Motor neuron (in vitro differentiated cells): ENCODE data around the gene HSDL1. TPM values are rescaled to one million over a fixed set of nuclear protein-coding genes. Genes with fewer than 3 reads are reported as not detected.

ENCODE experiments used
- ATAC-seq, 8 experiments: fragments of 200-7000 bp; cut with Tn5 transposase; replicated peaks in 6 of 8; 2 replicates each; pipeline ENCODE4 v1.8.0; 2021; ENCODE audit warnings: mild to moderate bottlenecking in 8 of 8, moderate library complexity in 8 of 8
- H3K27ac ChIP-seq, 2 donors: fragments of 250-450 bp; sonication (Bioruptor Pico); 2 replicates each; pipeline ENCODE4 v1.9.0; 2021; ENCODE audit warnings: antibody characterized with exemption in 2 of 2, mild to moderate bottlenecking in 2 of 2, moderate library complexity in 1 of 2
- H3K4me1 ChIP-seq, 2 donors: fragments of 250-450 bp; sonication (Bioruptor Pico); replicated peaks in 1 of 2; 2 replicates each; pipeline ENCODE4 v1.6.1; 2021; ENCODE audit warnings: antibody characterized with exemption in 2 of 2, mild to moderate bottlenecking in 2 of 2, moderate library complexity in 1 of 2
- H3K4me3 ChIP-seq, 5 donors: fragments of 250-450 bp; sonication (Bioruptor Pico); 2 replicates each; pipeline ENCODE4 v1.9.0; 2021; ENCODE audit warnings: antibody characterized with exemption in 5 of 5, mild to moderate bottlenecking in 5 of 5, moderate library complexity in 4 of 5
- WGBS, 10 experiments: fragments of 450-650 bp; shearing (Covaris generic); methylation state at CpG; one replicate each; pipeline ENCODE4 v1.0.0; 2022; 5-methylcytosine and 5-hydroxymethylcytosine counted together
- in situ Hi-C, 9 experiments: fragments of 400-800 bp; cut with MboI; loops; one replicate each; pipeline ENCODE4 v1.15.0; 2021; ENCODE audit warnings: low sequenced_read_pairs in 9 of 9, low pct_unique_long_range_greater_than_20kb in 2 of 9; ENCODE audit not compliant: unreplicated experiment in 9 of 9
- total RNA-seq, 8 experiments: library from RNA; unstranded; fragments of 300-600 nt; gene quantifications; 2 replicates each; pipeline versions ENCODE4 v1.2.3 to v1.2.4, GENCODE V29; 2022

The HSDL1 gene
- total RNA-seq, 8 experiments from 2014 or later: 20.1 to 63.7 (median 48.1) TPM

- Histone ChIP-seq H3K4me3 (no peak overlapping the region), H3K27ac (no peak overlapping the region), H3K4me1 (peaks cover 5 to 17% of the 10 kb centered on the region in 2 donors)
- peak in 1 of 8 experiments; percentile 21 for ATAC-seq
- in situ Hi-C loops: loop anchor here in 2 of 9 experiments (25.0 kb wide), 1 partner anchor 377 kb away; no protein-coding TSS in a partner anchor
- WGBS, 10 experiments: 17 to 94% (median 79%) methylated on average over 1 to 3 of the region's 3 CpGs; no CpG with 5 or more reads in 1 of the 10 experiments
Measured at GRCh38 chr16:84110527-84110926, 34.5 kb downstream of the HSDL1 start.

- Histone ChIP-seq H3K27ac (no peak overlapping the region), H3K4me3 (no peak overlapping the region), H3K4me1 (peaks cover 0 to 10% of the 10 kb centered on the region in 2 donors)
- 19 to 100% (median 50%) methylated on average over 1 to 6 of the region's 6 CpGs; no CpG with 5 or more reads in 1 of the 10 experiments for WGBS, 10 experiments
- in situ Hi-C loops: loop anchor here in 2 of 9 experiments (25.0 kb wide), 1 partner anchor 378 kb away; no protein-coding TSS in a partner anchor
- peak in 4 of 8 experiments; percentile 26 to 82 (median 65) for ATAC-seq
Measured at GRCh38 chr16:84109598-84110335, 35.2 kb downstream of the HSDL1 start.

- WGBS, 10 experiments: 67 to 100% (median 80%) methylated on average over 1 of the region's 2 CpGs; no CpG with 5 or more reads in 7 of the 10 experiments
- Histone ChIP-seq H3K4me1 (peaks cover 0 to 10% of the 10 kb centered on the region in 2 donors), H3K27ac (no peak overlapping the region), H3K4me3 (no peak overlapping the region)
- ATAC-seq: no peak
- in situ Hi-C loops: loop anchor here in 2 of 9 experiments (25.0 kb wide), 1 partner anchor 379 kb away; no protein-coding TSS in a partner anchor
Measured at GRCh38 chr16:84107921-84108320, 37.1 kb downstream of the HSDL1 start.

GRCh38 chr16:84105948-84106740 lies 38.8 kb downstream of the HSDL1 start:
- Histone ChIP-seq H3K4me1 (peaks cover 0 to 10% of the 10 kb centered on the region in 2 donors), H3K4me3 (no peak overlapping the region), H3K27ac (no peak overlapping the region)
- ATAC-seq: peak in 1 of 8 experiments; percentile 4
- 67 to 100% (median 88%) methylated on average over 1 to 8 of the region's 13 CpGs for WGBS, 10 experiments
- in situ Hi-C loops: loop anchor here in 2 of 9 experiments (25.0 kb wide), 1 partner anchor 381 kb away; no protein-coding TSS in a partner anchor

- peak in 4 of 8 experiments; percentile 51 to 59 (median 58) for ATAC-seq
- Histone ChIP-seq H3K4me3 (no peak overlapping the region), H3K27ac (no peak overlapping the region), H3K4me1 (peaks cover 0 to 7% of the 10 kb centered on the region in 2 donors)
- in situ Hi-C loops: loop anchor here in 2 of 9 experiments (25.0 kb wide), 1 partner anchor 382 kb away; no protein-coding TSS in a partner anchor
- 43 to 100% (median 81%) methylated on average over 1 to 5 of the region's 12 CpGs for WGBS, 10 experiments
Measured at GRCh38 chr16:84105301-84105815, 39.6 kb downstream of the HSDL1 start.

- no peak for ATAC-seq
- WGBS, 10 experiments: 17 to 100% (median 96%) methylated on average over 1 to 3 of the region's 3 CpGs; no CpG with 5 or more reads in 2 of the 10 experiments
- H3K4me1 ChIP-seq: no peaks in the 10 kb centered on the region
Measured at GRCh38 chr16:84104231-84104630, 40.7 kb downstream of the HSDL1 start.

DNA sequence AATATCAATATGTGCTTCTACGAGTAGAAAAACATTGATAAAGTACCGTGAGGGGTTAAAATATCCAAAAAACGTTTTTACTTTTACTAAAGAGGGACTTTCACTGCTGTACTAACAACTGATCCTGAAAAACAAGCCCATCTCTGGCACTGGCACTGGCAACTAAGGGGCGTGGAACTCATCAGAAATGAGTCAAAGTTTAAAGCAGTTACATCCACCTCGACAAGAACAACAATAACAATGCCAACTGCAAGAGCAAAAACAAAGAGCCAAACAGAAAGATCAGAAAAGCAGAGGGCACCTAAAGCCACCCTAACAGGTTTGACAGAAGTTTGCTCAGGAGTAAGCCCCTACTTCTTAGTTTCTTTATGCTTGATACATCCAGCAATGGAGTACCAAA lies 41.3 kb downstream of the HSDL1 start:
- H3K27ac ChIP-seq: no peak overlapping the region
- no peaks in the 10 kb centered on the region for H3K4me1 ChIP-seq
- ATAC-seq: no peak
- H3K4me3 ChIP-seq: no peak overlapping the region
- in situ Hi-C loops: loop anchor here in 2 of 9 experiments (25.0 kb wide), 1 partner anchor 384 kb away; no protein-coding TSS in a partner anchor
- WGBS, 10 experiments: 20 to 100% (median 75%) methylated on average over 1 to 5 of the region's 5 CpGs

More at GRCh38 chr16:84104231-84104630, 40.7 kb downstream of the HSDL1 start:
- Histone ChIP-seq H3K27ac (no peak overlapping the region), H3K4me3 (no peak overlapping the region)
- in situ Hi-C loops: loop anchor here in 2 of 9 experiments (25.0 kb wide), 1 partner anchor 383 kb away; no protein-coding TSS in a partner anchor

DNA sequence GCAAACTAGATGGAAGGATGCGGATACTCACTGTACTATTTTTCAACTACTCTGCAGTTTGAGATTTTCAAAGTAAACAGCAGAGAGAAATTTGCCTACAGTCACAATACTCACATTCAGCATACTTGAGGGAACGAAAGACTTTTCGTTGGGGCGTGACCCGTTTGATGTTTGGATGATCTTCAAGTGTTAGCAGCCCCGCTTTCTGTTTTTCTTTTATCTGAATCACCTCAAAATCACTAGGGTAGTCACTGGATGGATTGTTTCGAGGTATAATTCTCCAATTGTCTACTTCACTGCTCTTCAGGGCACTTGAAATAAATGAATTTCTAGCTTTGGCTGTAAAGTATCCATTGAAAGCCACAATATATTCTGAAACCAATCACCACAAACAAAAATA lies 46.0 kb downstream of the HSDL1 start:
- in situ Hi-C loops: loop anchor here in 1 of 9 experiments (25.0 kb wide), 1 partner anchor 388 kb away; no protein-coding TSS in a partner anchor
- no peak overlapping the region for H3K4me3 ChIP-seq
- ATAC-seq: no peak
- H3K4me1 ChIP-seq: no peaks in the 10 kb centered on the region
- 76 to 100% (median 96%) methylated on average over 1 to 7 of the region's 7 CpGs; no CpG with 5 or more reads in 1 of the 10 experiments for WGBS, 10 experiments
- H3K27ac ChIP-seq: no peak overlapping the region

DNA sequence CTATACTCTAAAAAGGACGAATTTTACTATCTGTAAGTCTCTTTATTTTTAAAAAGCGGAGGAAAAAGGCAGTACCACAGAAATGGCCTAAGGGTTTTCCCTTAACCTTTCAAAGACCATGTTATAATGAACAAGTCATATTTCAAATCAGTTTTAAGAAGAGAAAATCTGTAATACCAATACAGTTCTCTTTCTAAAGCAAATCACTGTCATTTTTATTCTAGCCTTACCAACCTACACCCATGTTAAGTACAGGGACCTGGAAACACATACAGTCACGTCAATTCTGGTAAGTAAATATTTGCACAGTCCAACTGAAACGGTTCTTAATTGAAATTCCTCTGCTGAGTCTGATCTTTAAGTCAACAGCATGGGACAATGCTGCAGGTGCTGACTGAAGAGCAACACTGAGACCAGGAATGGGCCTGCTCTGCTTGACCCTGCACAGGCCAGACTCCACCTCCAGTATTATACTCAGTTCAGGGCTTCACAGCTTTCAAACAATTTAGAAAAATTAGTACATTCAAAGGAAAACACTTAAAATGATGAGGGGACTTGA lies 48.5 kb downstream of the HSDL1 start:
- Histone ChIP-seq H3K27ac (no peak overlapping the region), H3K4me1 (no peaks in the 10 kb centered on the region), H3K4me3 (no peak overlapping the region)
- in situ Hi-C loops: loop anchor here in 1 of 9 experiments (25.0 kb wide), 1 partner anchor 391 kb away; no protein-coding TSS in a partner anchor
- peak in 4 of 8 experiments; percentile 26 to 98 (median 76) for ATAC-seq
- WGBS, 10 experiments: 20 to 100% (median 75%) methylated on average over 1 to 4 of the region's 4 CpGs

DNA sequence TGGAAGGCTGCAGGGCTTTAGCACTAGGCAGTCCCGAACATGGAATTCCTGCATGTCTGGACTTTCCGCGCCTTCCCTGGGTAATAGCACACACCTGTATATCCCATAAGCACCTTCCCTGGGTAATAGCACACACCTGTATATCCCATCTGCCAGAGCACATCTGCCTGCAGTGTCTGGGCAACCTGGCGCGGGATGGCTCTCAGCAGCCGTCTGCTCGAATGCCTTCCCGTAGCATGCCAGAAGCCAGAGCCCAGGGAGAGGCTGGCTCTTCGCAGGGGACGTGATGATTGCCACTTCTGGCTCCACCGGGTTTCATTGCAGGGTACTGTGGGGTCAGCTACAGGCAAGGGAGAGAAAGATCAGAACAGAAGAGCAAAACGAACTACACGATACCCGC lies 49.5 kb downstream of the HSDL1 start:
- in situ Hi-C loops: loop anchor here in 1 of 9 experiments (25.0 kb wide), 1 partner anchor 392 kb away; no protein-coding TSS in a partner anchor
- Histone ChIP-seq H3K27ac (no peak overlapping the region), H3K4me1 (no peaks in the 10 kb centered on the region), H3K4me3 (no peak overlapping the region)
- ATAC-seq: no peak
- WGBS, 10 experiments: 89 to 100% (median 100%) methylated on average over 2 to 6 of the region's 14 CpGs; no CpG with 5 or more reads in 1 of the 10 experiments

DNA sequence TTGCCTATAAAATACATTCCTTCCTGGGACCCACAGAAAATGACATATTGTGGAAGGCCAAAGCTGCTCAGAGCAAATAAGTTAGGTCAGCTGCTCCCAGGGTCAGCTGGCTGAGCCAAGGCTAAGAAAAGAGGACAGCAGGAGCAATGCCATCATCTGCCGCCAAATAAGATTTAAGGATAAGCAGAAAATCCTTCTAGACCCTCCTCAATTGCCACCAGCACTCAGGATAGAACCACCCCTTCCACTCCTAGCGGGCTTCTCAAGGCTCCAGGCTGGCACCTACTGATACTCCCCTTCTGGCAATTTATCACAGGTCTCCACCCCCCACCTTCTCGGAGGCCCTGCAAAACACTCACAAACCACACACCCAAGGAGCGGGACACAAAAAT lies 51.1 kb downstream of the HSDL1 start:
- no peak for ATAC-seq
- Histone ChIP-seq H3K4me1 (no peaks in the 10 kb centered on the region), H3K27ac (no peak overlapping the region), H3K4me3 (no peak overlapping the region)
- WGBS, 10 experiments: 90 to 100% (median 96%) methylated on average over 1 to 4 of the region's 4 CpGs; no CpG with 5 or more reads in 2 of the 10 experiments
- in situ Hi-C loops: loop anchor here in 1 of 9 experiments (25.0 kb wide), 1 partner anchor 393 kb away; no protein-coding TSS in a partner anchor
